Ishikawa (cell line): ENCODE measurements around the gene SCGB1A1.

Experiments
- EP300 ChIP-seq: IDR thresholded peaks from 2 replicates; pipeline ENCODE4 v1.6.1; 2012; ENCODE audit warnings: borderline replicate concordance
- RAD21 ChIP-seq: IDR thresholded peaks from 2 replicates; pipeline ENCODE4 v1.6.1; 2012; ENCODE audit warnings: low read depth
- TCF12 ChIP-seq: IDR thresholded peaks from 2 replicates; pipeline ENCODE4 v1.6.1; 2012; ENCODE audit warnings: low read depth
- USF1 ChIP-seq: IDR thresholded peaks from 2 replicates; pipeline ENCODE4 v1.6.1; 2012

GRCh38 chr11:62439785-62440602 lies 21.2 kb downstream of the SCGB1A1 start:
- TF ChIP-seq RAD21 (no peak), TCF12 (no peak), EP300 (no peak), USF1 (no peak)
